ENCODE measurements around the gene NMT2.
A peak's percentile ranks its signal among the peaks of the same experiment; 100 is the strongest.

NMT2 gene

DNA sequence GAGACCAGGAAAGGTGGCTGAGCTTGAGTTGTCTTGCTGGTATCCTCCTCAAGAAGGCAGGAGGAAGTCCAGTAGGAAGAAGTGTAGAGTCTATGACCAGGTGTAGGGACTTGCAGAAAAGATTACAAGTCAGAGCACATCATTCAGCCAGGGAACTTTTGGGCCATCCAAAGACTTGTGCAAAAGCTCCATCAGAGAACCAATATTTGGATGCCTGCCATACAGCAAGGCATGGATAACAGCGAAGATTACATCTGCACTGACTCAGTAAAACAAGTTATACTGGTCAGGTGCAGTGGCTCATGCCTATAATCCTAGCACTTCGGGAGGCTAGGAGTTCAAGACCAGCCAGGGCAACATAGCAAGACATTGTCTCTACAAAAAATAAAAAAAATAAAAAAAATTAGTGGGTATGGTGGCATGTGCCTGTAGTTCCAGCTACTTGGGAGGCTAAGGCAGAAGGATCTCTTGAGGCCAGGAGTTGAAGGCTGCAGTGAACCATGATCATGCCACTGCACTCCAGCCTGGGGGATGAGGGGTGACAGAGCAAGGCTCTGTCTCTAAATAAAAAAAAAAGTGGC is 13.2 kb upstream of the NMT2 start:
- DNase-seq (ENCODE audit: low read depth) = no peak

DNA sequence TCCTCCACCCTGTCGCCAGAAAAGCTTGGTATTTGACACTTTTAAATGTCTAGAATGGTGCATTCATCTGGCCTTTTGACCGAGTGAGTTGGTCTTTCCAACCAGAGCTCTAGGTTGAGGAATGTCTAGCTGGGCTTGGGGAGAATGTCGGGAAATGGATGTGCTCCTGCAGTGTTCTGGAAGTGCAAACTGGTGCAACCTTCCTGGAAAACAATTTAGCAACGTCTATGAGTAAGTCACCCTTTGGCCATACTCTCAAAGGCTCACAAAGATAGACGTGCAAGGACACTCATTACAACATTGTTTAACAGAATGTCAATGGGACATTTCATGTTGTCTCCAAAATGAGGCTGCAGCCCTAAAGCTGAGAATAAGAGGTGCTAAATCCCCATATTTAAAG is 12.2 kb upstream of the NMT2 start:
- DNase-seq (ENCODE audit: low read depth) = no peak

DNA sequence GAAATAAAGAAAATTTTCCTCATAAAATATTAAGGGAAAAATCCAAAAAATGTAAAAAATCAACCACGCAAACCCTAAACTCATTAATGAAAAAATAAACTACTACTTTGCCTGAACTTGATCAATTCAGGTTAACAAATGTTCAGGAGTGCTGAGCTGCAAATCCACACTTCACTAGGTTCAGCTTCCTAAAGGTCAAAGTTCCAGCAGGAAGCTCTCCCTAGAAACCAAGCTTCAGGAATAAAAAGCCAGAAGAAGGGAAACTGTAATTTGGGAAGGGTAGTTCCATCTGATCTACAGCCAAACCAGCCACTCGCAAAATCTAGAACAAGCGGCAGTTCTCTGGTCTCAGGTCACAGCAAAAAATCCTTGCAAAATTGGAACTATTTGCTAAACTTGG is 7.8 kb upstream of the NMT2 start:
- DNase-seq (ENCODE audit: low read depth) = no peak

DNA sequence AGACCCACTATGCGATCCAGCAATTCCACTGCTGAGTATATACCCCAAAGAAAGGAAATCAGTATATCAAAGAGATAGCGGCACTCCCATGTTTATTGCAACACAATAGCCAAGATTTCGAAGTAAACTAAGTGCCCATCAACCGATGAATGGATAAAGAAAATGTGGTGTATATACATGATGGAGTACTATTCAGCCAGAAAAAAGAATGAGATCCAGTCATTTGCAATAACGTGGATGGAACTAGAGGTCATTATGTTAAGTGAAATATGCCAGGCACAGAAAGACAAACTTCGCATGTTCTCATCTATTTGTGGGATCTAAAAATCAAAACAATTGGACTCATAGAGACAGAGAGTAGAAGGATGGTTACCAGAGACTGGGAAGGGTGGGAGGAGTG is 7.1 kb upstream of the NMT2 start:
- no peak for DNase-seq (ENCODE audit: low read depth)

GRCh38 chr10:15172306-15172840 is 3.9 kb upstream of the NMT2 start:
- DNase-seq (ENCODE audit: low read depth) = no peak

DNA sequence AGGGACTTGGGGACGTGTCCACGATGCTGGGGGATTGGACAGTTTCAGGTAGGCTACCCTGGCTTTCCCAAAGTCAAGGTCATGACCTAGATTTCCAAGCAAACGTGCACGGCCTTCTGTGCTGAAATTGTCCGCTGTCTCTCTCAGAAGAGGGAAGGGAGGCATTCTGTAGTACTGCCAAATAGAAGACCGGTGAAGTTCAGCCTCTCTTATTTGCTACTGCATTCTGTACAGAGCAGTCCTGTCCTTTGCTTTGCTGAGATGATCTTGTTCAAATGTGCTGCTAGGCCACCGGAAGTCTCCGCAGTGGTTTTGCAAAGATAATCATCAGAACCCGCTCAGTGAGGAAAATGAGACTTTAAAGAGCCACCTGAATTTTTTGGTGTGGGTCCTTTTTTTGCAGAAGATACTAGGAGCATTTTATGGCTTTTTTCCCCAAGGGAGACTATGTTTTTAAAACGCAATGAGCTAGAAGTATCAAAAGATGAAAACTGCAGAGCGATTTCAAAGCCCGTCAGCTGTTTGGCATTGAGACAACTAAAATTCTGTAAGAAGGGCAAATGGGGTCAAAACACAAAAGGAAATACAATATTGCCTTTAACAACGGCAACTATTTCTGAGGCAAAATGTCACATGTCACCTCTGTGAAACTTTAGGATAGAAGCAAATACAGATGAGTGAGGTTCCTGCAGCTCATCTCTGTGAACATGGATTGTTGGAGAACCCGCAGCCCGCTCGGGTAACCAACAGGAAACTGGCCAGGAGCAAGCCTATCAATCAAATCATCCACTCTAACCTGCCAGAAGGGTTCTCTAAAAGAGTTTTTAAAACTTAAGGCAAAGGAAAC is 1.3 kb upstream of the NMT2 start:
- peak; percentile 24 for DNase-seq (ENCODE audit: low read depth)

DNA sequence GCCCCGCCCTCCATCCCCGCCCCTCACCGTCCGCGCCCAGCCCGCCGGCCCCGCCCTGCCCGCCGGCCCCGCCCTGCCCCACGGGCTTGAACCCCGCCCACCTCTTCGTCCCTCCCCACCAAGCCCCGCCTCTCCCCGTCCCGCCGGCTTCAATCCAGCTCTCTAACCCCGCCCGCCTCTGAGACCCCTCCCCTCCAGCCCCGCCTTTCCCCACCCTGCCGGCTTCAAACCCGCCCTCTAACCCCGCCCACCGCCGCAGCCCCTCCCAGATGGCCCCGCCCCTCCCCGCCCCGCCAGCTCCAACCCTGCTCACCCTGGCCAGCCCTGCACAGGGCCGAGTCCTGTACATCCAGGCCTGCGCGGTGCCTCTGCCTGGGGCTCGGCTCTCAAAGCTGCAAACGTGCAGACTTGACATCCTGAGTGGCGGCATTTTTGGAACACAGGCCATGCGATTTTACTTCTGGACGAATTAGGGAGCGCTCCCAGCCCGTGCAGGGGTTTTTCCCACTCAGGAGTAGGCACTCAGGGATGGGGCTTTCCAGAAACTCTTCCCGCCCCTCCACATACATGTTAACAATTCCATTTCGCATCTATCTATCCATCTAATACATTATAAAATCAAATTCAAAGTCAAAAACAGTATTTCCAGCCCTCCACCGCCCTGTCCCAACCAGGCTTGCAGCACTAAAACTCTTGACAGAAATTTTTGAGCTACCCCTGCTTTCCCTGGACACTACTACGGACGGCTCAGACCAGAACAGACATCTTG is 477 bp upstream of the NMT2 start:
- DNase-seq (ENCODE audit: low read depth) = peak; percentile 97

DNA sequence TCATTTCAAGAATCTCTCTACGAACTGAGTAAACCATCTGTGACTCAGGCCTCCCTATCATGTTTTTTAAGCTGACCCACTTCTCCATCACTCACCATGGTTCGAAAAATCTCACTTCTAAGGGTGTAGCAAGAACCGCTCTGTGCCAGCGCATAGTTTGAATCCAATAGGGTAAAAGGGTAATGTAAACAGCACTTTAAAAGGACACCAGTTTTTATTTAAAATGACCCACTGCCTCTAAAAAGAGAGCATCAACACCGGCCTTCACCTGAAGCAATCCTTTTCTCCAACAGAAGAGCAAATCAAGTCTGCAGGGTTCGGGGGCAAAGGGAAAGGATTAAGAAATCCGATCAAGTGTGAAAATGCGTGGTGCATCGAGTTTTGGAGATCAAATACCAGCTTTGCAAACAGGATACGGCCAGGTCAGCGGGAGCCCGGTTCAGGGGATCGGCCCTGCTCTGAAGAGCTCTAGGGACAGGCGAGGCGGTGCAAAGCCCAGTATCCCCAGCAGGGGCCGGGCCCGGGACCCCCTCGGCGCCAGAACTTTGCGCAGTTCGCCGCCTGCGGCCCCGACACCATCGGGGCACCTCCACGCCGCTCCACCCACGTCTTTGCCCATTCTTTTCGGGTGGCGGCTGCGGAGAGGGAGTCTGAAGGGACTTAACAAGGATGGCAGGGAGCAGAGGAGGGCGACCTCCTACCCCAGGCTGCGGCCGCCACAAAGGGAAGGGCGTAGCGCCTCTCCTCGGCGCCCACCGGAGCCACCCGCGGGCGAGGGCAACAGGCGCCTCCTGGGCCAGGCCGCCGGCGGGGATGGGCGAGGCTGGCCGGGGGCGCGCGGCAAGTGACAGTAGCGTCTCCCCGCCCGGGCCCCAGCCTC is 842 bp downstream of the NMT2 start:
- no peak for DNase-seq (ENCODE audit: low read depth)

GRCh38 chr10:15166325-15166724 is 2.2 kb downstream of the NMT2 start:
- no peak for DNase-seq (ENCODE audit: low read depth)

- no peak for DNase-seq (ENCODE audit: low read depth)
These were observed 5.2 kb downstream of the NMT2 start for GRCh38 chr10:15163253-15163828.

- DNase-seq (ENCODE audit: low read depth) = no peak
These were observed 9.5 kb downstream of the NMT2 start for GRCh38 chr10:15158972-15159371.

- no peak for DNase-seq (ENCODE audit: low read depth)
These were observed 10.0 kb downstream of the NMT2 start for GRCh38 chr10:15158448-15158847.

- DNase-seq (ENCODE audit: low read depth) = no peak
These were observed 12.4 kb downstream of the NMT2 start for GRCh38 chr10:15155978-15156656.

DNA sequence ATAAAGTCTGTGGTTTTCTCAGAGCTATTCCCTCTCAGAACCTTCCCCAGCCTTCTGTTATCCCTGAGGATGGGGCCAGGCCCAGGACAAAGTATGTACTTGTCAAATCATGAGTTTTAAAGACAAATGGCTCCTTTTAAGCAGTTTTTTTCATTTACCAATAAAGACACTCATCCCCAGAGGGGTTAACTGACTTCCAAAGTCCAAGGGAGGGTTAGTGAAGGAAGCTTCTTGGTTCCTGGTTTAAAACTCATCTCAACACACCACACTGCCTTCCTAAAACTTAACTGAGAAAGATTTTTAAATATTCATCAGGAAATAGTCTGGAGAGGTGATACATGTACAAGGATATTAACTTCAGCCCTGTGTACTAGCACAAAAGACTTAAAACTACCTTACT is 15.9 kb downstream of the NMT2 start:
- DNase-seq (ENCODE audit: low read depth) = no peak

DNA sequence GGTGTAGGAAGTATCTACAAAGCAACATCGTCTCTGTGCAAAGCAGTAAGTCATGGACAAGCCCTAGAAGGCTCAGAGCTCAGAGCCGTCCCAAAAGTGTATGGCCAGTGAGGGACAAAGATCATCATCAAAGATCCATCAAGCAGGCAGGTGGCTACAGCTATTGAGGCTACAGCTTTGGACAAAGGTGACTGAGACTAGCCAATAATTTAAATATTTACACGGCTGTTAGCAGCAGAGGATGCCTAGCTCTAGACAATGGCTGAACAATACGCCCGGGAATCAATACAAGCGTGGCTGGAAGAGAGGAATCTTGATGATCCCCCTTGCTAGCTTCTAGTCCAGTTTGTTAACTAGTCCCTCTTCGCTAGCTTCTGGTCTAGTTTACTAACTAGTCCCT is 17.9 kb downstream of the NMT2 start:
- DNase-seq (ENCODE audit: low read depth) = no peak

- no peak for DNase-seq (ENCODE audit: low read depth)
These were observed 19.3 kb downstream of the NMT2 start for GRCh38 chr10:15149042-15149771.

DNA sequence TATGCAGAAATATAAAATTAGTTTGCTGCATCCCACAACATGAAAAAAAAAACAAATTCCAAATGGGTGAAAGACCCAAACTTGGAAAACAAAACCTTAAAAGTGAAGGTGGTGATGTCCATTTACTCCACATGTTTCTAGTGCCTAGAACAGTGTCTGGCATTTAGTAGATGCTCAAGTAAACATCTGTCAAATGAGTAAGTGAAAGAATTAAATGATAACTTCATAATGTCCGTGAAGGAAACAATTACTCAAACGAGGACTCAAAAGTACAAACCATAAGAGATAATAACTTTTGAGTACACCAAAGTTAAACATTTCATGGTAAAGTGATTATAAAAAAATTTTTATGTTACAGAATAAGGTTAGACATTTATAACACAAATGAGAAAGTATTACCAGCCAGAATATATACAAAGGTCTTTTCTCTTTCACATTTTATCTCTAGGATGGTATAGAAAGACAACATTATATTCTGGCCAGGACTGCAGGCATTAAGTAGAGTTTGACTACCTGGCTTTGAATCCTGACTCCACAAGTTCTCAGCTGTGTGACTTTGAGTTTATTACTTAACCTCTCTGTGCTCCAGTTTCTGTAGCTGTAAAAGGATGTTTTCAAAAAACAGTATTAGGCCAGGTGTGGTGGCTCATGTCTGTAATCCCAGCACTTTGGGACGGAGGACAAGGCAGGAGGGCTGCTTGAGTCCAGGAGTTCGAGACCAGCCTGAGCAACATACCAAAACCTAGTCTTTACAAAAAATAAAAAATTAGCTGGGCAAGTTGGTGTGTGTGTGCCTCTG is 20.7 kb downstream of the NMT2 start:
- no peak for DNase-seq (ENCODE audit: low read depth)

GRCh38 chr10:15146366-15146765 is 22.1 kb downstream of the NMT2 start:
- DNase-seq (ENCODE audit: low read depth) = no peak

GRCh38 chr10:15144788-15145187 is 23.7 kb downstream of the NMT2 start:
- no peak for DNase-seq (ENCODE audit: low read depth)

All from stimulated activated CD8-positive, alpha-beta memory T cell treated with anti-CD3 and anti-CD28 coated beads, Interleukin-15, amount 100 ng/mL, for 1 hour (primary cell).